GM21528 (cell line): ENCODE data around the gene GHRH.
A peak's percentile ranks its signal among the peaks of the same experiment; 100 is the strongest.

Experiments
- ATAC-seq: cut with Tn5 transposase; IDR thresholded peaks from one replicate; pipeline ENCODE4 v1.9.1; 2021; ENCODE audit warnings: mild to moderate bottlenecking, moderate library complexity; ENCODE audit not compliant: unreplicated experiment, low FRiP score

GHRH gene, protein sequence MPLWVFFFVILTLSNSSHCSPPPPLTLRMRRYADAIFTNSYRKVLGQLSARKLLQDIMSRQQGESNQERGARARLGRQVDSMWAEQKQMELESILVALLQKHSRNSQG

DNA sequence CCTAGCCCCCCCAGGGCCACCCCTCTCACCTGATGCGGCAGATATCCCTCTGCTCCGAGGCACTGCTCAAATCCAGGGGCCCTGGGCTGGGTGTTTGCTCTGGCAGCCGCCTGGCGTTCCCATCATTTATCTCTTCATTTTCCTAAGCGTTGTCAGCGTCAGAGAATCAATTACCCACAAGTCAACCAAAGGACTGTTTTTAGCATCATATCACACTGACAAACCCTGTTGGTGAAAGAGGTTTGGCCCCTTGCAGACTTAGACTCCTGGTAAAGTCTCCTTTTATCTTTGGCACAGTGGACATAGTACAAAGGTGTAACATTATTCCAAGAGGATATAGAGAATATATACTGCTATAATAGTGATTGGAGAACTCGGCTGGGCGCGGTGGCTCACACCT is at the start of gene GHRH:
GHRH (minus strand) TSS at position 101 of the 400 bp plus-strand sequence. CDS start 4,925 bp downstream, outside the sequence.
- ATAC-seq, result no peak

DNA sequence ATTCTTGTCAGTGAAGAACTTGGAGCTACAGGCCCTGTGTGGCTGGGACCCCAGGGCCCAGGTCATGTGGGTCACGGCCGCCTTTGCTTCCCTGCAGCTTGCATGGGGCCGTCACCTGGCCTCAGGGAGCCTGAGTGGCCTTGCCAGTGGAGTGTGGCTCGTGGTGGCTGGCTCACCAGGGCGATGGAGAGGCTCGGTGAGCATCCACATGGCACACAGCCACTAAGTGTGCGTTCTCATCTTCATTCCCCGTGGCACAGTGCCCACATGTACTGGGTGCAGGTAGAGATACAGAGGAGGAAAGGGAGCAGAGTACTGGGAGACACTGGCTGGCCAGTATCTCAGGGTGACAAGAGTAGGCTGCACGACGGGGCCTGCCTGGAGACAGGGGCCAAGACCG is 49.3 kb upstream of the GHRH start:
- ATAC-seq, result no peak

DNA sequence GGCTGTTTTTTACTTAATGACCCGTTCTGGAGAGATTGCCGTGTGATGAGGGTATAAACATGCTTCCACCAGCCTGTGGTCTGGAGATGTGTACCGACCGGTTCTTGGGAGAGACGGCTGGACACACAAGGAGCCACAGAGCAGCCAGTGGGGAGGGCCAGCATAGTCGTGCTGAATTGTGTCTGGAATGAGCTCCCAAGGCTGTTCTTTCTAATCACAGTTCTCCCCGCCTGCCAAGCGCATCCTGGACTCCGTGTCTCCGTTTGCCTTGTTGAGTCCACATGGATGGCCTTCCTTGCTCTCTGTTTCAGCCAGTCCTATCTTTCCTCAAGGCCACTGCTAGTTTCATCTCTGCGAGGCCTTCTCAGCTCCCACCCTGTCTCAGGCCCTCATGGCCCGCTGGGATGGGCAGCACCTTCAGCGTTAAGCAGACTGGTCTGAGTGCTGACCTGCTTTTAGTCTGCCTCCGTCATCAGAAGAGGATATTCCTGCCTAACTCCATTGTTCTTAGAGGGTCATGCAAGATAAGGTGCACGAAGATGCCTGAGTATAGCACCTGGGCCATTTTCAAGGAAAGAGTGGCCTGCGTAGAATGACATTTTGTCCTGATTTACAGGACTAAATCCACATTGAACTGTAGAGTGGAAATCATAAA is 48.4 kb upstream of the GHRH start:
- no peak for ATAC-seq

DNA sequence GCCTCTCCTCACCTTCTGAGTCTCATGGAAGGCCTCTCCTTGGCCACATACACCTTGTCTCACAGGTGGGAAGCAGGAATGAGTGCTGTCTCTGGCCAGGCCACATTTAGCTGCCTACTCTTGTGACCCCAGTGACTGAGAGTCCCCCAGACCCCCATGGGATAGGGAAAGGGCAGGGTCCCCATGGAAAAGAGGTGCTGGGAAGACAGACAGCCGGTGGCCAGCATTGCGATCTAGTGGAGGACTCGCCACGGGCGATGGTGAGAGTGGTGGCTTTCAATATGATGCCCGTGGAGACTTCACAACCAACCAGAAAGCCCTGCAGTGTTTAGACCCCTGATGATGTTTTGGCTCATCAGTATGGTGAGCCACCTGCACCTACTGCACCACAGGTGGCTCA is 47.7 kb upstream of the GHRH start:
- no peak for ATAC-seq

DNA sequence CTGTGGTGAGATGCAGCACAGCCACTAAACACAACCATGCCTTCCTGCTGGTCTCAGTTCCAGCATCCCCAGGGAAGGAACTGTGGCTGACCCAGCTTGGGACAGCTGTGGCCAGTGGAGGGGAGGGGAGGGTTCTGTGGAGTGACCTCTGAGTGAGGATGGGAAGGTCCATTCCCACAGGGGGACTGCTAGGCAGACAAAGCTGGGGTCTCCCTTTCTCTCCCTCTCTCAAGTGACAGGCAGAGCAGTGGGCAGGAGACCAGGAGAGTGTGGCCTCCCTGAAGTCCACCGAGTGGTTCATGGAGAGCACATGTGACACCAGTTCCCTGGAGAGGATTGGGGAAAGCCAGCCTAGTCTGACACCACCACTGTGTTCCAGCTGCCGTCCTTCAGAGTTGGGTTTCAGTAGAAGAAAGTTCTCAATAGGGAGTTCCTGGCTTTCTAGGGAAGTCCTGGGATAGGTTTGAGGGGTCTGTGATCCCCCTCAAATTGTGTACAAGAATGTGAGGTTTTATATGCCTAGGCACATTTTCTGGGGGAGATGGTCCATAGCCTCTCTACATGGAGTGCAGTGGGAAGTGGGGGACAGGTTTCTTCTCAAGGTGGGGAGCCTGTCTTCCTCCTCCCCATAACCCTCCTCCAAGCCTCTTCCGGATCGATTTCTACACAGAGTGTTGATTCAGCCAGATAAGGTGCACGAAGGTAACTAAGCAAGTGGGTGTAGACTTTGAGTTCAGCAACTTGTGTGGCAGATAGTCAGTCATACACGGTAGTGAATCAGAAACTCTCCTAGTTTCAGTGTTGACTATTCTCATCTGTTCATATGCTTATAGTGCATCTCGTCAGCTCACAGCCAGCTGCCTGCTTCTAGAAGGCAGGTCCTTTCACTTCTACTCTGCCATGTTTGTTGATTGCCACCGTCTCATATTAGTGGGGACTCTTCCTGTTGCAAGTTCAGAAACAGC is 46.8 kb upstream of the GHRH start:
- ATAC-seq, result peak; percentile 77

DNA sequence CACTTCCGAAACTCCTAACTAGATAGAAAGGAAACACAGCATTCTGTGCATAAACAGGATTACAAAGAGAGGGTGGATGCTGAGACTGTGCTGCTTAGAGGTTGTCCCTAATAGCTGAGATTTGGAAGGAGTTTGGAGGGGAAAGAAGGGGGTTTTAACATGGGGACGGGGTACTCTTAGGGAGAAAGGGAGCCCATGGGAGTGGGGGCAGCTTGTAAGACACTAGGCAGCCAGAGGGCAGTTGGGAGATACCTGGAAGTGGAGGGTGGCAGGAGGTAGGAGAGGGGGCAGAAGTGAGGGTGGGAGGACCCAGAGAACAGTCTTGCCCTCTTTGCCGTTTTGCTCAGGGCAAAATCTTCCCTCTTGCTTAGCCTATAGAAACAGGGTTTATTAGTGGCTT is 44.2 kb upstream of the GHRH start:
- no peak for ATAC-seq

DNA sequence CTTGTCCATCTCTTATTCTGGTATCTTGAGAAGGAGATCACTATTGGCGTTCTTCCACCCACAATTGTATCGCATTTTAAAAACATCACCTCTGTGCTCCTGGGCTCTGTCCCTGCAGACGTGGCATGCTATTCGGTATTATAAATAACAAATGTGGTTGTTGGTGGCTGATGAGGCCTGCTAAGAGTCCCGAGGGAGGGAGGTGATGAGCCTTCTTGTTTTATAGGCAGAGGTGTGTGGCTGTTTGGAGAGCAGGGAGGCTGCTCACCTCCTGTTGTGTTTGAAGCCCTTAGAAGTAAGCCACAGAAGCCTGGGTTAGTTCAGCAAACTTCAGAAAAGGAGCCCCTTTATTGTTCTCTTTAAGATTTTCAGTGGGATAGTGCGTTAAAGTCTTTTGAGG is 43.5 kb upstream of the GHRH start:
- no peak for ATAC-seq

DNA sequence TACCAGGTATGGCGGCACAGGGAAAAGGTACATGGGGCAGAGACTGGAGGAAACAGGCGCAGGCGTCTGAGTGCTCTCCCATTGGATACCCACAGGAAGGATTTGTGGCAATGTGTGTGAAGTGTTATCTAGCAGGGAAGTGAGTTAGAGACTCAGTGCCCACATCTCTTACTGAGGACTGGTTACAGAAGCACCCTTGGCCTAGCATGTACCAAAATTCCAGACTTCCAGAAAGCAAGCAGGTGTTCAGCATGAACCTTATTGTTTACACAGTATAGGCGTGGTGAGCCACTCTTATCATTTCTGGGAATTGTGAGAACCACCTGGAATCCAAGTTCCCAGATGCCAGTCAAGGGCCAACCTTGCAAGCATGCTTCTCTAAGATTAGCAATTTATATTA is 42.0 kb upstream of the GHRH start:
- ATAC-seq, result no peak

DNA sequence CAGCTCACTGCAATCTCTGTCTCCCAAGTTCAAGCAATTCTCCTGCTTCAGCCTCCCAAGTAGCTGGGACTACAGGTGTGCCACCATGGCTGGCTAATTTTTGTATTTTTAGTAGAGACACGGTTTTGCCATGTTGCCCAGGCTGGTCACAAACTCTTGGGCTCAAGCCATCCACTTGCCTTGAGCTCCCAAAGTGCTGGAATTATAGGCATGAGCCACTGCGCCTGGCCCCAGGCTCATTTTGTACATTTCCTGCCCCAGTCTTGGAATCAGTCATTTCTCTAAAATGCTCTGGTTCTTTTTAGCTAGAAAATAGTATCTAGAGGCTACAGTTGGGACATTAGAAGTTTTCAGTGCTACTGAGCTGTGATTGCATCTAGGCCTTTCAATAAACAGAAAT is 41.4 kb upstream of the GHRH start:
- ATAC-seq, result no peak

DNA sequence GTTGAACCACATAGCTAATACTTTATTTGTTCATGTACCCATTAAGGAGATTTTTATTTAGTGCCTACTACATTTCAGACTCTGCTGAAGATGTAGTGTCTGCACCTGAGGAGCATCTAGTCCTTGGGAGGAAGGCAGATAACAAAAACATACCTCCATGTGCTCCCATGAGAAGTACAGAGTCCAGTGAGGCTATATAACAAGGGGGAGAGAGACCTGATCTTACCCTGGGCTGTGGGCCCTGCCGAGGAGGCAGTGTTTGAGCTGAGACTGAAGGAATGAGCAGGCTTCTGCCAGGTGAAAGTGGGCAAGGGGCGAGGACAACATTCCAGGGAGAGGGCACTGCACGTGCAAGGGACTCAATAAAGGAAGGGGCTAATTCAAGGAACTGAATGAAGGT is 39.9 kb upstream of the GHRH start:
- no peak for ATAC-seq

DNA sequence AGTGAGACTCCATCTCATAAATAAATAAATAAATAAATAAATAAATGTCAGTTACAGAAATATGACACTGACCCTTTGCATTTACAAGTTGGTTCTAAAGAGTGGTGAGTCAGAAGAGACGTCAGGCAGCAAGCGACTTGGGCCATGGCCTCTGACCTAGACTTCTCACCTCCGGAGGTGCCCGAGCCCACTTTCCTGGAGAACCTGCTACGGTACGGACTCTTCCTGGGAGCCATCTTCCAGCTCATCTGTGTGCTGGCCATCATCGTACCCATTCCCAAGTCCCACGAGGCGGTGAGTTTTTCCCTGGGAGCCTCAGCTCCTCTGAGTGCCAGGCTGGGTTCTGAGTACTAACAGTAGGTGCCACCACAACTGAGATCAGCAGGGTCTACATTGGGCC is 39.5 kb upstream of the GHRH start:
- ATAC-seq, result no peak

DNA sequence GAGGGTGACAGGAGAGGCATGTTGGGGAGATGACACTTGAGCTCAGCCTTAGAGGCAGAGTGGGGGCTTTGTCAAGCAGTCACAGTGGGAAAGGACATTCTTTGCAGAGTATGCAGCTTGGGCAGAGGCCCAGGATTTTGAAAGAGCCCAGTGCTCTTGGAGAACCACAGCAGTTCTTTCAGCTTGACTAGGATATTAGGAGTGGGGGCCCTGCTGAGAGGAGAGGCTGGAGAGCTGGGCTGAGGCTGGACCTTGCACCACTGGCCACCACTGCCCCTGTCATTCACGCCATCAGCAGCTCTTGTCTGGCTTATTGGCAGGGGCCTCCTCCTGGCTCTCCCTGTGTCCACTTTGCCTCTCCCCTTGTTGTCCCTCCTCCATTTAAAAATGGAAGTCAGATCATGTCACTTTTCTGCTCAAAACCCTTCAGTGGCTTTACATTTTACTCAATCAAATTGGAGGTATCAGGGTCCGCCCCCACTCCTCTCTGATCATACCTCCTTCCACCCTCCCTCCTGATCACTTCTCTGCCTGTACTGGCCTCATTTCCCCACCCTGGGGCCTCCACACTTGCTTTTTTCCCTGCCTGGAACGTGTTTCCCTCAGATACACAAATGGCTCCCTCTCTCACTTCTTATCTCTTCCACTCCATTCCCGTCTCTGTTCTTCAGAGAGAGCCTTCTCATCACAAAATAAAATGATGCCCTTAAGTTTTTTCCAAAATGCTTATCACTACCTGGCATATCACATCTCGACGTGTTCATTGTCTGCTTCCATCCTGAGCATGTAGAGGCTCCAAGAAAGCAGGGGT is 38.3 kb upstream of the GHRH start:
- ATAC-seq, result no peak

DNA sequence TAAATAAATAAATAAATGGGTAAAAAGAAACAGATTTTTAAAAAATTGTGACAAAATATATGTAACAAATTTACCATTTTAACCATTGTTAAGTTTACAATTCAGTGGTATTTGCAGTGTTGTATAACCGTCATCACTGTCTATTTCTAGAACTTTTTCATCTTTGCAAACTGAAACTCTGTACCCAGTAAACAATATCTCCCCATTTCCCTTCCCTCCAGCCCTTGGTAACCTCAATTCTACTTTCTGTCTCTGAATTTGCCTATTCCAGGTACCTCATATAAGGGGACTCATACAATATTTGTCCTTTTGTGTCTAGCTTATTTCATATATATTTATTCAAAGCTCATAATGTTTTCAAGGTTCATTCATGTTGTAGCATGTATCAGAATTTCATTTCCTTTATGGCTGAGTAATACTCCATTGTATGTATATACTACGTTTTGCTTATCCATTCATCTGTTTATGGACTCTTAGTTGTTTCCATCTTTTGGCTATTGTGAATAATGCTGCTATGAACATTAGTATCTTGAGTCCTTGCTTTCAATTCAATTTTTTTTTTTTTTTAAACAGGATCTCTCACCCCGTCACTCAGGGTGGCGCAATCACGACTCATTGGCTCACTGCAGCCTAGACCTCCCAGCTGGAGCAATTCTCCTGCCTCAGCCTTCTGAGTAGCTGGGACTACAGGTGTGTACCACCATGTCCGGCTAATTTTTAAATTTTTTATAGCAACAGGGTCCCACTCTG is 36.8 kb upstream of the GHRH start:
- no peak for ATAC-seq

DNA sequence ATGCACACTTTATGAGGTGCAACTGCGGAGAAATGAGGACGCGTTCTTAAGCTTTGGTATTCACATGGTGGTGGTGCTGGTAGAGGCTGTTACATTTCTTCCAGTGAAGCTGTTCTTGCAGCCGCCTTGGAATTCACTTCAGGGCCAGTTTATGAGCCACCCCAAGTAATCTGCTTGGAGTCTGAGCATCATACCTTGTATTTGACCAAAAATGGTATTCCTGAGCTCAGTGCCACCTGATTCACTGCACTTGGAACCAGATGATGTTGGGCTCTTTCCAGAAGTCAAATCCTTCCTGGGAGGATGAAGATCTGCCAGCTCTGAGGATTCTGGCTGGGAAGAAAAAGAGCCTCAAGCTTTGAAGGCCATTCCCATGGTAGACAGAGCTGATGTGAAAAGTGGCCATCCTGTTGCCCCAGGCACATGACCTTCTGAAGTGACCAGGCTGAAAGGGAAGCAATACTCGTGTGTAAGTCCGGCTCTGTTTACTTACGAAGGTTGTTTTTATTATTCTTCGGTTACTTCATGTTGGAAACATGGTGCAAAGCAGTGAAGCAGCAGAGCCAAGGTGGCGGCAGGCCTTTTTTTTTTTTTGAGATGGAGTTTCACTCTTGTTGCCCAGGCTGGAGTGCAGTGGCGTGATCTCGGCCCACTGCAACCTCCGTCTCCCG is 35.6 kb upstream of the GHRH start:
- ATAC-seq, result no peak

DNA sequence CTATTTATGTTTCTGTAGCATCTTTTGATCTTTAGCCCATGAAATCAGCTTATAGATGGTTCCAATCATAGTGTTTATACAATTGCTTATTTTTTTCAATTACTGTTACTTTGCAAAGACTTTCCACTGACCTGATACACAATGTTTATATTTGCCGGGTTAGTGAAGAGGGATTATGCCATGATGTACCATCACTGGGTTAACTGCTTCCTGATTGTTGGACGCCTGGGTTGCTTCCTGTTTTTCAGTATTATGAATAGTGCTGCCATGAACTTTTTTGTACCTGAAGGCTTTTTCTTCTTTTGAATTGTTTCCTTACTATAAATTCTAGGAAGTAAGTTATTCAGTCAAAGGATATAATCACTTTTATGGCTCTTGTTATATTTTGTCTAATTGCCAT is 34.8 kb upstream of the GHRH start:
- no peak for ATAC-seq

DNA sequence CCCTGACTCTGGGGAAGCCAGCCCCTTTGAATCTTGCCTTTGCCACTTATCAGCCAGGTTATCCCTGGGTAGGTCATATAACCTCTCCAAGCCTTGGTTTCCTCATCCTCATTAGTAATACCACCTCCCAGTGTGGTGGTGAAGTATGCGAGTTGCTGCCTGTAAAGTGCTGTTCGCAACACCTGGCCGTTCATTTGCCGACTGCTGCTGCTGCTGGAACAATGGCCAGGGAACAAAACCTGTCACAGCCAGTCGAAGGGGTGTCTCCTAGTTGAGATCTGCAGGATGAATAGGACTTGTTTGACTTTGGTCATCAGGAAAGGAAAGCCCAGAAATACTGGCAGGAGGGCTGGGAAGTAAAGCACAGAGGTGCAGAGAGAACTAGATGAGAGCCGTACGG is 34.0 kb upstream of the GHRH start:
- ATAC-seq, result no peak

DNA sequence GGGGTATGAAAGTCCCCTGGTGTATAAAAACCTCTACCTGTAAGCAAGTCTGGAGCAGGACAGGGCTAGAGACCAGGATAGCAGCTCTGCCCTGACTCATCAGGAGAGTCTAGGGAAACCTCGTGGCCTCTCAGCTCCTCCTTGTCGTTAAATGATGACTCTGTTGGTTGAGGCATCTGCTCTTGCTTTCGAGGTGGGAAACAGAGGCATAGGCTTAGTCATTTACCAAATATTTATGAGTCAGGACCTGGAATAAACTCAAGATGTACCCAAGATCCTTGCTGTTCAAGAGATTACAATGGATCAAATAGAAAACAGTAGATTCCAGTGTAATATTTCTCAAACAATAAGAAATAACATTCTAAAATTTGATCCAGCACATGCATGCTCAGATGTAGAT is 33.4 kb upstream of the GHRH start:
- no peak for ATAC-seq

DNA sequence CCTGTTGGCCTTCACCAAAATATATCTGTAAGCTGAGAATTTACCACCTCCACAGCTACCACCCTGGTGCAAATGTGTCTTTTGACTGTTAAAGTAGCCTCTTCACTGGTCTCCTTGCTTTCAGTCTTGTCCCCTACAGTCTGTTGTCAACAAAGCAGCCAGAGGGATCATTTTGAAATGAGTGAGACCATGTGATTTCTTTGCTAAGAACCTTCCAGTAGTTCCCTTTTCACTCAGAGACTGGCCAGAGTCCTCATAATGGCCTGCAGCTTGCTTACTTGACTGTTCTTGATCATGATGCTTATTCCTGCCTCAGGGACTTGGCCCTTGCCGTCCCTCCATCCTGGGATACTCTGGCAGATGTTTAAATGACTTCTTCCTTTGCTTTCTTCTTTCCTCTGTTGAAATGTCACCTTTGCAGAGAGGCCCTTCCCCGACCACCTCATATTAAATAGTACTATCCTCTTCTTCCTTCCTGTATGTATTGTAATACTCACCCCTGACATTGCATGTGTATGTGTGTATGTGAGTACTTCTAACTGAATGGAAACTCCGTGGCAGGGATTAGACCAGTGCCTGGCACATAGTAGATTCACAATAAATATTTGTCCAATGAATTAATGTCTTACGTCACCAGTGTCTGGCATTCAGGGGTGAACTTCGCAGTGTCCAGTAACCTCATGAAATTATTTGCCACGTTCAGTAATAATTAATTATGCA is 32.8 kb upstream of the GHRH start:
- no peak for ATAC-seq
